BE2C (cell line): ENCODE data around the gene CDK10.
"Not testable (repeated sequence)": the region's sequence is repeated elsewhere in the genome, so short reads cannot be mapped to it uniquely, and the experiment has no call there.

ENCODE experiments used
- DNase-seq: peaks from one replicate; pipeline ENCODE4 v3.0.0-alpha.2; 2020
- H3K27me3 ChIP-seq: fragments of 250-450 bp; sonication (Bioruptor Pico); 2 replicates; pipeline ENCODE4 v1.5.1; 2020; ENCODE audit warnings: mild to moderate bottlenecking
- H3K36me3 ChIP-seq: fragments of 250-450 bp; sonication (Bioruptor Pico); 2 replicates; pipeline ENCODE4 v1.5.1; 2020; ENCODE audit warnings: mild to moderate bottlenecking
- H3K4me1 ChIP-seq: fragments of 250-450 bp; sonication (Bioruptor Pico); 2 replicates; pipeline ENCODE4 v1.5.1; 2020
- H3K4me3 ChIP-seq: 2 replicates; pipeline ENCODE4 v1.5.1; 2011; ENCODE audit warnings: low read depth, low read length
- H3K9me3 ChIP-seq: fragments of 250-450 bp; sonication (Bioruptor Pico); 2 replicates; pipeline ENCODE4 v1.5.1; 2020
- TF ChIP-seq, protein P1 (sequence below): IDR thresholded peaks from 2 replicates; pipeline ENCODE4 v1.5.1; 2012; ENCODE audit warnings: mild to moderate bottlenecking, low read depth, low read length

CDK10 gene

GRCh38 chr16:89661215-89661614, 25.3 kb upstream of the CDK10 start:
- H3K9me3 ChIP-seq: no peaks in the 10 kb centered on the region
- TF ChIP-seq, protein P1, sequence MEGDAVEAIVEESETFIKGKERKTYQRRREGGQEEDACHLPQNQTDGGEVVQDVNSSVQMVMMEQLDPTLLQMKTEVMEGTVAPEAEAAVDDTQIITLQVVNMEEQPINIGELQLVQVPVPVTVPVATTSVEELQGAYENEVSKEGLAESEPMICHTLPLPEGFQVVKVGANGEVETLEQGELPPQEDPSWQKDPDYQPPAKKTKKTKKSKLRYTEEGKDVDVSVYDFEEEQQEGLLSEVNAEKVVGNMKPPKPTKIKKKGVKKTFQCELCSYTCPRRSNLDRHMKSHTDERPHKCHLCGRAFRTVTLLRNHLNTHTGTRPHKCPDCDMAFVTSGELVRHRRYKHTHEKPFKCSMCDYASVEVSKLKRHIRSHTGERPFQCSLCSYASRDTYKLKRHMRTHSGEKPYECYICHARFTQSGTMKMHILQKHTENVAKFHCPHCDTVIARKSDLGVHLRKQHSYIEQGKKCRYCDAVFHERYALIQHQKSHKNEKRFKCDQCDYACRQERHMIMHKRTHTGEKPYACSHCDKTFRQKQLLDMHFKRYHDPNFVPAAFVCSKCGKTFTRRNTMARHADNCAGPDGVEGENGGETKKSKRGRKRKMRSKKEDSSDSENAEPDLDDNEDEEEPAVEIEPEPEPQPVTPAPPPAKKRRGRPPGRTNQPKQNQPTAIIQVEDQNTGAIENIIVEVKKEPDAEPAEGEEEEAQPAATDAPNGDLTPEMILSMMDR: no peak
- no peak overlapping the region for H3K4me3 ChIP-seq
- no peaks in the 10 kb centered on the region for H3K4me1 ChIP-seq
- H3K36me3 ChIP-seq: peaks cover 17% of the 10 kb centered on the region
- DNase-seq: no peak
- H3K27me3 ChIP-seq: no peaks in the 10 kb centered on the region

GRCh38 chr16:89664238-89664637, 22.3 kb upstream of the CDK10 start:
- not testable (repeated sequence) for H3K4me1 ChIP-seq, H3K27me3 ChIP-seq, H3K4me3 ChIP-seq, DNase-seq, H3K9me3 ChIP-seq
- H3K36me3 ChIP-seq: peaks cover 17% of the 10 kb centered on the region

- H3K36me3 ChIP-seq, H3K4me1 ChIP-seq, H3K27me3 ChIP-seq, H3K9me3 ChIP-seq, H3K4me3 ChIP-seq: not testable (repeated sequence)
- peak; percentile 73 for DNase-seq
- TF ChIP-seq, protein P1: peak; percentile 62
Observed at GRCh38 chr16:89667000-89667399, 19.5 kb upstream of the CDK10 start.

DNA sequence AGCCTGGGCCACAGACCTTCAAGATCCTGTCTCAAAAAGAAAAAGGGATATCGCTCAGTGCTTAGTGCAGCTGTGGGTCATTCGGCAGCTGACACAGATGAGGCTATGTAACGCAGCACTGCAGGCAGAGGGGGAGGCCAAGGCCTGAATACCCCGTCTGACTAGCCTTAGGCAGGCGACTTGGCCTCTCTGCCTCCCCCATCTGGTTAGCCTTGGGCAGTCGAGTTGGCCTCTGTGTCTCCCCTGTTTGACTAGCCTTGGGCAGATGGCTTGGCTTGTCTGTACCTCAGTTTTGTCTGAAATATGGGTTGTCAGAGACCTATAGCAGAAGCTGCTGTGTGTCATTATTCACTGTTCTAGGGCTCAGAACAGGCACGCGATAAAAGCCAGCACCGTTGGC, 18.9 kb upstream of the CDK10 start:
- no peak for DNase-seq
- no peaks in the 10 kb centered on the region; the same call in 1 of the 2 replicates for H3K36me3 ChIP-seq
- no peak overlapping the region for H3K4me3 ChIP-seq
- TF ChIP-seq, protein P1: no peak
- no peaks in the 10 kb centered on the region for H3K9me3 ChIP-seq
- no peaks in the 10 kb centered on the region for H3K4me1 ChIP-seq
- no peaks in the 10 kb centered on the region for H3K27me3 ChIP-seq

GRCh38 chr16:89668790-89669158, 17.7 kb upstream of the CDK10 start:
- Histone ChIP-seq H3K27me3 (no peaks in the 10 kb centered on the region), H3K36me3 (no peaks in the 10 kb centered on the region), H3K9me3 (no peaks in the 10 kb centered on the region), H3K4me1 (no peaks in the 10 kb centered on the region), H3K4me3 (no peak overlapping the region)
- no peak for DNase-seq
- TF ChIP-seq, protein P1: no peak

DNA sequence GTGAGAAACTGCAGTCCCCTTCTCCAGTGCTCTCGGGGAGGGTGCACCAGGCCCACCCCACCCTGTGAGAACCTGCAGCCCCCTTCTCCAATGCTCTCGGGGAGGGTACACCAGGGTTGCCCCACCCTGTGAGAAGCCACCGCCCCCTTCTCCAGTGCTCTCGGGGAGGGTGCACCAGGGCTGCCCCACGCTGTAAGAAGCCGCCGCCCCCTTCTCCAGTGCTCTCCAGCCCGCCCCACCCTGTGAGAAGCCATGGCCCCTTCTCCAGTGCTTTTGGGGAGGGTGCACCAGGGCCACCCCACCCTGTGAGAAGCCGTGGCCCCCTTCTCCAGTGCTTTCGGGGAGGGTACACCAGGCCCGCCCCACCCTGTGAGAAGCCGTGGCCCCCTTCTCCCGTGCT, 16.7 kb upstream of the CDK10 start:
- TF ChIP-seq, protein P1: no peak
- Histone ChIP-seq H3K4me1 (no peaks in the 10 kb centered on the region), H3K4me3 (no peak overlapping the region), H3K27me3 (no peaks in the 10 kb centered on the region), H3K36me3 (no peaks in the 10 kb centered on the region), H3K9me3 (no peaks in the 10 kb centered on the region)
- no peak for DNase-seq
